Fibroblast of villous mesenchyme (primary cell): Measurements from ENCODE around the gene NCKAP5L. TPM values are rescaled to one million over a fixed set of nuclear protein-coding genes. Genes with fewer than 3 reads are reported as not detected.

Source experiments
- DNase-seq: peaks from one replicate; pipeline ENCODE4 v3.0.0-alpha.2; 2010; ENCODE audit warnings: low read depth
- H3K4me3 ChIP-seq: 2 replicates; pipeline ENCODE4 v1.5.1; 2011; ENCODE audit warnings: low read depth, mild to moderate bottlenecking, low read length
- CTCF ChIP-seq: IDR thresholded peaks from 2 replicates; pipeline ENCODE4 v1.5.1; 2012; ENCODE audit warnings: low read depth, mild to moderate bottlenecking, low read length; ENCODE audit not compliant: insufficient read depth
- total RNA-seq: library from RNA; depleted of rRNA; stranded (reverse); fragments of >200 nt; gene quantifications from 2 replicates; pipeline ENCODE4 v1.2.3, GENCODE V29; 2012

NCKAP5L gene
- total RNA-seq, 1 donor: 34.1 TPM

DNA sequence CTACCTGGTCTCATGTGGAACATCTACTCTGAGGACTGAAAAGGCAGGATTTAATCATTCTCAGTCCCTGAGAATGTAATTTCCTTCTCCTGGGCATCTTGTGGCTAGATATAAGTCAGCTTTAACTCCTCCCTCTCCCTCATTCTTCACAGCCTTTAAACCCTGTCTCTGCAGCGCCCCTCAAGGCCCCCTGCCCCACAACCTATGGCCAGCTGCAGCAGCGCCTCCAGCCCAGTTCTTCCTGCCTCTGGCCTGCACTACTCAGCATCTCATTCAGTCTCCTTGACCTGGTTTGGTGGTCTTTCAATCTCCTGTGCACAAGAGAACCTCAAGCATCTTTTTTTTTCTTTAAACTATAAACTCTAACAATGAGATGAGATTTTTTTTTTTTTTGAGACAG is 29.3 kb downstream of the NCKAP5L start:
- no peak for TF ChIP-seq CTCF
- no peak overlapping the region for H3K4me3 ChIP-seq
- DNase-seq: no peak

DNA sequence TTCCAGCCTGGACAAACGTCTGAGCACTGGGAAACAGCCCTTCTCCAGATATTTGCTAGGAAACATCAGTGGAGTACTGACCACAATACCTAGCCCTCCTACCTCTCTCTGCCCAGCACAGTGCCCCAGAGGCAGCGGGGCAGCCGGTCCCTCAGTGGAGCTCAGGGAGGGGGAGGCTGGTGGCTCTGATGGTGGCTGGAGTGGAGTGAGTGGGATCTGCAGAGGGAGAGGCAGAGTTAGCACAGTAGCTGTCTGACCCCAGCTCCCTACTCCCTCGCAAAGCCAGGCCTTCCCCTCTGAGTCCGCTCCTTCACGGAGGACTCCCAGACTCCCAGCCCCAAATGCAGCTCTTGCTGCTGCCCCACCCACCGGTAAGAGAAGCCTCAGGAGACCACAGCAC is 30.0 kb downstream of the NCKAP5L start:
- TF ChIP-seq CTCF: no peak
- H3K4me3 ChIP-seq: no peak overlapping the region
- DNase-seq: no peak

- H3K4me3 ChIP-seq: no peak overlapping the region
- TF ChIP-seq CTCF: no peak
- DNase-seq: no peak
Measured at GRCh38 chr12:49797449-49797776, 30.8 kb downstream of the NCKAP5L start.

GRCh38 chr12:49796606-49797448 is 31.4 kb downstream of the NCKAP5L start:
- DNase-seq: no peak
- no peak overlapping the region for H3K4me3 ChIP-seq
- TF ChIP-seq CTCF: no peak

DNA sequence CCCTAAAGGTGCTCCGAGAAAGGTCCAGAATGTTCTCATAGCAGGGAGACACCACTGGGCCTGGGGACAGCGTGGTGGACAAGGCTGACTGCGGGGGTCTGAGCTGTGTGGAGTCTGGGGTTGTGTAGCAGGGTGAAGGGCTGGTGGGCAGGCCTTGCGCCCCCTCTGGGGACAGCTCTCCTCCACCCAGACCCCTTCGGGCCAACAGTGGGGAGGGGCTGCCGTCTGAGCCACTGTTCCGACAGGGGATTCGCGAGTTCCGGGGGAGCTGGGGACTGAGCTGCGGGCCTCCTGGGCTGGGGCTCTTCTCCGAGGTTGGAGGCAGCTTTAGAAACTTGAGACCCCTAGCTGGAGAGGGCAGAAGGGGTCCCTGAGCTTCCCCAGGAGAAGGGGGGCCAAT is 32.1 kb downstream of the NCKAP5L start:
- no peak for DNase-seq
- no peak overlapping the region for H3K4me3 ChIP-seq
- TF ChIP-seq CTCF: no peak

GRCh38 chr12:49795654-49796105 is 32.5 kb downstream of the NCKAP5L start:
- no peak overlapping the region for H3K4me3 ChIP-seq
- TF ChIP-seq CTCF: no peak
- no peak for DNase-seq
